Thyroid gland (tissue), 4 donors: ENCODE results near the gene CDC42SE1.
A peak's percentile ranks its signal among the peaks of the same experiment; 100 is the strongest.

Experiments used
- CTCF ChIP-seq, 6 experiments: fragments of 200-600 bp in 3 of 6; fragments of 450-650 bp in 3 of 6; sonication (generic) in 3 of 6; IDR thresholded peaks; one replicate each; pipeline ENCODE4 v1.5.1; 2016 to 2019; ENCODE audit warnings: antibody characterized with exemption in 6 of 6, mild to moderate bottlenecking in 2 of 6, inconsistent platforms in 1 of 6, moderate library complexity in 1 of 6
- POLR2A ChIP-seq, 2 donors: fragments of 450-650 bp; IDR thresholded peaks; one replicate each; pipeline ENCODE4 v1.6.1; 2017; ENCODE audit warnings: antibody characterized with exemption in 2 of 2, mild to moderate bottlenecking in 2 of 2, moderate library complexity in 1 of 2

- TF ChIP-seq CTCF (IDR thresholded peaks at IDR 0.05), result no peak
- TF ChIP-seq POLR2A (IDR thresholded peaks at IDR 0.05), result peak in 1 of 2 donors; percentile 95
Measured at GRCh38 chr1:151008244-151009205, 50.9 kb downstream of the CDC42SE1 start, which contains the start of gene PRUNE1.
